SH-SY5Y (cell line): ENCODE data around the gene KCNQ5.

ENCODE experiments used
- GATA2 ChIP-seq: IDR thresholded peaks from 2 replicates; pipeline ENCODE4 v1.6.1; 2011; ENCODE audit warnings: mild to moderate bottlenecking, low read depth, low read length
- GATA3 ChIP-seq: IDR thresholded peaks from 2 replicates; pipeline ENCODE4 v1.6.1; 2011; ENCODE audit warnings: low read depth, mild to moderate bottlenecking, low read length, moderate library complexity

- no peak for TF ChIP-seq GATA3
- no peak for TF ChIP-seq GATA2
Measured at GRCh38 chr6:73000460-73000859, 378.6 kb downstream of the KCNQ5 start.
